Hypothalamus (tissue), 51 donors: ENCODE results near the gene EML6.
A peak's percentile ranks its signal among the peaks of the same experiment; 100 is the strongest.

ENCODE experiments used
- DNase-seq, 51 donors: peaks; one replicate each; lab custom pipeline; 2025; lab: John Stamatoyannopoulos, UW

The EML6 gene

DNA sequence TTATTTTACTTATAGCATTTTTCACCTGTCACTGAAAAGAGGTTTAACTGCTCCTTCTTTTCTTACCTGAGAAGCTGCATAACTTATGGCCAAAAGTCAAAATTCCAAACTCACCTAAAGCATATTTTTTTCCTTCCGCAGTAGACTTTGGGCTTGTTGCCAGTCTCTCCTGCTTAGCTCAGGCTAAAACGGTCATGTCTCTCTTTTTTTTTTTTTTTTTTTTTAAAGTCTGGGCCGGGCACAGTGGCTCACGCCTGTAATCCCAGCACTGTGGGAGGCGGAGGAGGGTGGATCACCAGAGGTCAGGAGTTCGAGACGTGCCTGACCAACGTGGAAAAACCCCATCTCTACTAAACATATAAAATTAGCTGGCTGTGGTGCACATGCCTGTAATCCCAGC is 213.3 kb downstream of the EML6 start:
- no peak for DNase-seq

DNA sequence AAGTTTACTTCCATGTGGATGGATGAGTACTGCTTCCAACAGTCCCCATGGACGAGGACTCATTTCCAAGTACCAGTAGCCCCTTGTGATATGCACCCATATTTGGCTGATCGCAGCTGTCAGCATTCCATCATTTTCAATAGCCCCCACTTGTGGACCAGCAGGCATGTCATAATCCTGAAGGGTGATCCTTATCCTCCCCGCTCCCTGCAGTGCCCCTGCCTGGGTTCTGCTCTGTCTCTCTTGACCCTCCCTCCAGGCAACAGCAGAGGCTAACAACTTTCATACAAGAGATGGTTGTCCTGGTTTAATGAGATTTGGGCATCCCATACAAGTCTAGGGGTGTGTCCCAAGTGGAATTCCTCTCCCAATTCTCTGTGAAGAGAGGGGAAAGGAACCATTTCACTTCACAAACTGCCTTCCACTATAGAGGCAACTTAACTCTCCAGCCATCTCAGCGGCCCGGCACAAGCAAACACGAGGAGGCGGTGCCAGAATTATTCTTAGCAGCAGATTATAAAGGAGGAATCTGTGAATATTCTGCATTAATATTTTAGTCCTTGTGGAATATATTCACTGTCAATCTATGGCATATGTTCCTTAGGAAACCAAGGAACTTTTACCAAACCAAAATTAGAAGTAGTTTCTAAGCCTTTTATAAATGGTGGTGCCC is 216.1 kb downstream of the EML6 start:
- DNase-seq, result no peak

DNA sequence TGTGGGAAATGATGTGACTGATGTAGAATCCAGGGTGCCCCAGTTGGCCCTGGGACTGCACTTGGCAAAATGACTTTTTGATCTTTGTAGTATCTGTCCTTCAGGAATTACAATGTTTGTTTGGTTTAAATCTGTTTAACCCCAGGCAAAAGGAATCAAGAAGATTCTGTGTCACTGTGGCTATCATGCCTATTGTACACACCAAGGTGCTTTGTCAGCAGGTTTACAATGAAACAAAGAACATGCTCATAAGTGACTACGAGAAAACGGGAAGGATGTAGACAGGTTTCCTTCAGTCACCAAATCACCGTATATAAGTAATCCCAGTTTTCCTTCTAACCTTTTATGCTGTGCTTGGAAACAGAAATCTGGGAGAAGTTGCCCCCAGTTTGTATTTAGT is 217.3 kb downstream of the EML6 start:
- DNase-seq, result no peak

DNA sequence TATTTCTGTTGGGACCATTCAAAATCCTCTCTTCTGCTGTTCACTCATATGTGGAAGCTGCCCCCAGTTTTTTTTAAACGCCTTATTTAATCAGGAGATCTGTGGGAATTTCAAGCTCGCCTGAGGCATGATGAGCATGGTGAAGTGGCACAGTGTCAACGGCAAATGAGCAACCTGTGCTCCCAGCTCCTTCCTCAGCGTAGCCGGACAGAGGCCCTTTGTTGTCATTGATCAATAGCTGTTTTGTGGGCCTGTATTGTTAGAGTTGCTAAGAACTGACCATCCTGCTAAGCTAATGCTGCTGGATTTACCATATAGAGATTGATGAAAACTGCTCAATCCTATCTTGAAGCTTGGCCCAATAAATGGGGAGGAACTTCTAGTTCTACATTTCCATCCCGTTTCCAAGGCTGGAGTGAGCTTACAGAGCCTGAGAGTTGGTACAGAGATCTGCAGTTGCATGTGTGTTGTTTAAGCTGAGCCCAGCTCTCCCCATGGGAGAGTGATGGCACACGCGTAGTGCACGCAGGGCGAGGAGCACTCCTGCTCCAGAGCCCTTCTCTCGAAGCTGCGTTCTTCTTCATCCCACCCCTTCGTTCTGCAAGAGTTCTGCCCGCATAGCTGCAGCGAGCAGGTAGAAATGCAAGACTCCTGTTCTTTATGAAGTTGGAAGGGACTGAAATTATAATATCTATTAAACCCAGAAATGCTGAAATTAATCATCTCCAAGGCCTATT is 218.0 kb downstream of the EML6 start:
- peak in 13 of 51 donors; percentile 6 to 60 (median 17) for DNase-seq

DNA sequence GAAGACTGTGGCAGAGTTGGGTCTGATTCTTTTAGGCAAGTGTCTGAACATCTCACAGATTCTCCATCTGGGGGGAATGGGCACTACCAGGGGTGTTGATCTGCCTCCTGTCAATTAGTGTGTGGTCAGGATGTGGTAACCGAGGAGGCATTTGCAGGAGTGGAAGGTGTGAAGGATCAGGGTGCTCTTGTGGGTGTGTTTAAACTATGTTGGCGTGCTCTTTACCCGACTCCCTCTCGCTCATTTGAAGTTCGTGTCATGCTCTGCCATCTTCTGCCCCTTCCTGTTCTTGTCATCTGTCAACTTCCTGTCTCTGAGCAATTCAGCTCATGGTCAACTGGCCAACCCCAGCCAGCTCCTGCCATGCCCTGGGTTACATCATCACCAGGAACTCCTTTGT is 218.9 kb downstream of the EML6 start:
- DNase-seq, result peak in 1 of 51 donors; percentile 32

DNA sequence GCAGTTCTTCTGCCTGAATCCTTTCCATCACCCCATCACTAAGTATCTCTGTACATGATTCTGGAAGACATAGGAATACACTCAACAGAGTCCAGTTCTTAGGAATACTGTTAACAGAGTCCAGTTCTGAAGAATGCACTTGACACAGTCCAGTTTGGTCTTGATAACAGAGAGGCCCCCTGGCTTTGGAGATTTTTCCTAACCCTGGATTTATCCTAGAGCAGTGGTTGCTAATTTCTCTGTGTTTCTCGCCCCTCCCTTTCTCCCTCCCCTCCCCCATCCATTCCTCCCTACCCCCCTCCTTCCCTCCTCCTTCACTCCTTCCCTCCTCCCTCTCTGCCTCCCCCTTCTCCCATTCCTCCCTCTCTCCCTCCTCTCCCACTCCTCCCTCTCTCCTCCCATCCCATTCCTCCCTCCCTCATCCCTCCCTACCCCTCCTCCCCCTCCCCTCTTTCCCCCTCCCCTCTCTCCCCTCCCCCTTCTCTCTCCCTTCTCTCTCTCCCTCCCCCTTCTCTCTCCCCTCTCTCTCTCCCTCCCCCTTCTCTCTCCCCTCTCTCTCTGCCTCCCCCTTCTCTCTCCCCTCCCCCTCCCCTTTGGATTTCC is 221.4 kb downstream of the EML6 start:
- no peak for DNase-seq

DNA sequence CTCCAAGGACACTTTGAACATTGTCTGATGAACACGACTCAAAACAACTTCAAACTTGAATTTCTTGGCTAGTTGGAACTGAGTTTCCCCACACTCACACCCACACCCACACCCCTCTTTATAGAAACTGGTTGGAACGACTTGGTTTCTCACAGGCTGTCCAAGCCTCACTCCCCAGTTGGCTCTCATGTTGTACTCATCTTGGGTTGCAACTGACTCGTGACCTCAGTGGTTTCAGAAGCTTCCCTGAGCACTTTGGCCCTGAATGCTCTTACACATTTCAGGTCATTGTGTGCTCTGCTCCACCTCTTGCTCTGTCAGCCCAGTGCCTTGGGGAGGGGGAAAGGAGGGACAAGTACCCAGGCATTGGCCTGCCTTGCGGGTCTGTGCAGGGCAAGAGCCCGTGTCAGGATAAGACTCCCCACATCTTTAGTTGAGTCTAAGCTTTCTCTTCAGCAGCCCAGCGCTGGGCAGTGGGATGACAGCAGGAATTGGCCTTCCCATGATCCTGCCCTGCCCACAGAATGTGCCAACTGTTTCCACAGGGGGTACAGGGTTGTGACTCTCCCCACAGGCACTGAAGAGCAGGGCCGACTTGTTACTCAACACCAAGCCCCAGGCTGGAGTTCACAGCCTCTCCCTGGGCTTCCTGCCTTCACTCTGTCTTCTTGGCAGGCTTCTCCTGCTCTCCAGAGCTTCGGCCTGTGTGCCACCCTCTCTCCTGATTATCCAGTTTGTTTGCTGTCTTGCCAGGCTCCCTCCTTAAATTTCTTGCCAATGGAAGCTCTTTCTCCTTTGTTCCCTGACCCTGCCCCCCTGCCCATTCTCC is 222.1 kb downstream of the EML6 start:
- peak in 37 of 51 donors; percentile 17 to 80 (median 64) for DNase-seq

DNA sequence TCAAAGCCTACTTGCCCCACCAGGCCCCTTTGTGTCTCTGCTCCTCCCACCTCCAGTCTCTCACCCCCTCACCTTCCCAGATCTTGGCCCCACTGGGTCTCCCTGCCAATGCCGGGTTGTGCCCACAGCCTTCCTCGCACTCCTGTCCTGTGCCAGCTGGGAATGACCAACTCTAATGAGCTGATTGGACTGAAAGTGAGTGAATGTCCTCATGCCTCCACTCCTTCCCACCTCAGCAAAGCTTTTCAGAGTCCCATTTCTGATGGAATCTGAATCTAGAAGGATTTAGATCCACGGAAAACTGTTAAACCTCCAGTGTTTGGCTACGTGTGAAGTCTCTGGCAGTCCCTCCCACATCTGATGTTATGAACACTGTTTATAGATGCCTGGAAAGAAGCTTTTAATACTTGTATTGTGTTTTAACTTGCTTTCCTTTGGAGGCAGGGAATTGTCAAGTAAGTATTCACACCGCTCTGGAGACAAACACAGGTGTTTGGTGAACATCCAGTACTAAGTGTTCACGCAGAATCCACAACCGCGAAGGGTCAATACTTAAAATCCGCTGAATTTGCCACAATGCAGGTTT is 222.9 kb downstream of the EML6 start:
- DNase-seq, result peak in 8 of 51 donors; percentile 33 to 70 (median 56)

DNA sequence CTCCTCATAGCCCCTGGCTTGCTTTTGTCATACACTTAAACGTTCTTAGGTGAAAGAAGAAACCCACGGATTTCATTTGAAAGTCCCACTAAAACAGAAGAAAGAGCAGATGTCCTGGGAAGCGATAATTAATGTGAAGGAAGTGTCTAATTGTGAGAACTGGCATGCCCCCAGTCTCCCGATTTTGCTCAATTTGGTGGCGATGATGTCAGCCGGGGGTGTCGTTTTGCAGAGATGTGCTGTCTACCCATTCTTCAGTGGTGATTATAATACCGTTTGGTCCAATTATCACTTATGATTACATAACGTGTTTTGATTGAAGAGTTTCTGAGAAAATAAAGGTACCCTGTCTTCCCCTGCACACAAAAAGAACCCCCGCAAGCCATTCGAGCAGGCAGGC is 223.7 kb downstream of the EML6 start:
- peak in 4 of 51 donors; percentile 29 to 80 (median 36) for DNase-seq

DNA sequence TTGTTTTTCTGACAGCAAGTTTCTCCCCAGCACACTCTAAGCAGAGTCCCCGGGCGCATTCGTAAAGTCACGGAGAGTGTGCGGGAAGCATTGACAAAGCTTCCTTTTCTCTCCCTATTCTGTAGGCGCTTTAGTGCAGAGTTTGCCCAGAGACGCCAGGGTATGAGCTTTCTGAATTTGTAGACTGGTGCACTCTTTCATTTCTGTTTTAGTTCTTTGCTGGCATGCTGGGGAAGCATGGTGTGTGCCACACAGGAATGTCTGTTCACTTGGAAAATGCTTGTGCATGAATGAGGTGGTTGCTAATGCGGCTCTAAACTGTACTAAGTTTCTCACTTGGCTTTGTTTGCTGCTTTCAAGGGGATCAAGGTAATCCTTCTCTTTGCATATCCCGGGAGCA is 224.2 kb downstream of the EML6 start:
- peak in 6 of 51 donors; percentile 12 to 80 (median 28) for DNase-seq

DNA sequence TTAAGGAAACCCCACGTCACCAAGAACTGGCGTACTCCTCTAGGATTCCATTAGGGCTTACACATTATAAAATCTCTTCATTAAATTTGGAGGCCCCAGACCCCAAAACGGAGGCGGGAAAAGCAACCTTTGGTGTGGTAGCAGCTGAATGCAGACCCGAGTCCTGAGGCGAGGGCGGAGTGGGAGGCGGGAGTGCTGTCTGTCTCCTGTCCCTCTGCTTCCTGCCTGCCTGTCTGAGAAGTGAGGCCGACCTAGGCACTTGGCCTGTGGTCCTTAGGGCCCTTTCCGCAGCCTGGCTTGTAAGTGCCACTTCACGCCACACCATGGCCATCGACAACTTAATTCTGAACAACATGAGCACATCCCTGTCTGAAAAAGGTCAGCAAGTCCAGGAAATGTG is 224.7 kb downstream of the EML6 start:
- no peak for DNase-seq

DNA sequence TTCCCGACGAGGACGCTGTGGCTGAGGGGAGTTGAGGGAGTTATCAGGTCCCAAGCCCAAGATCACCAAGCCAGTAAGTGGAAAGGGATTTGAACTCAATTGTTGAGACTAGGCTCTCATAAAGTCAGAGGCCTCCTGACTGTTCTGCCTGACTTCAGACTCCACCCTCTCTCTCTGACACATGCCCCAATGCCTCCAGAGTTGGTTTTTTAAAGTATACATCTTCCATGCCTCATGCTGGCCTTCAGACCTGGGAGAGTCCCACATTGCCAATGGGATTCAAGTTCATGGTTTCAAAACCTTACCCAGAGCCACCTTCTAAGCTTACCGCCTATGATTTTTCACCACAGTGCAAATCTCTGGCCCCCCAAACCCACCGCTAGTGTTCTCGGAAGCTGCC is 226.0 kb downstream of the EML6 start:
- DNase-seq, result no peak

DNA sequence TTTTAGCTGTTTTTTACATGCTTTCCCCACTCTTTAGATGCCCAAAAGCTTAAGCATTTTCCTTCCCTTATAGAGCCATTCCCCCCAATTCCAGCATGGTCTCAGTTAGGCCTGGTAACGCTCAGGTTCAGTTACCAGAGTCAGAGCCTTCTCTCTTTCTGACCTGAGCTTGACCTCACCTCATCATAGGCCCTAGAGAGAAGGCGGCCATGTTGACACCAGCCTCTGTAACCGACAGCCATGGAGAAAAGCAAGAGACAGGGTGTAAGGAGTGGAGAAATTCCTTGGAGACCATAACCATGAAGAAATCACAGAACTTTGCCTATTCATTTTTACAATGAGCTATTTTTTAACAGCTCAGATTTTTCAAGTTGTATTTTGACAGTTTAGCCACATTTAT is 227.3 kb downstream of the EML6 start:
- DNase-seq, result no peak

DNA sequence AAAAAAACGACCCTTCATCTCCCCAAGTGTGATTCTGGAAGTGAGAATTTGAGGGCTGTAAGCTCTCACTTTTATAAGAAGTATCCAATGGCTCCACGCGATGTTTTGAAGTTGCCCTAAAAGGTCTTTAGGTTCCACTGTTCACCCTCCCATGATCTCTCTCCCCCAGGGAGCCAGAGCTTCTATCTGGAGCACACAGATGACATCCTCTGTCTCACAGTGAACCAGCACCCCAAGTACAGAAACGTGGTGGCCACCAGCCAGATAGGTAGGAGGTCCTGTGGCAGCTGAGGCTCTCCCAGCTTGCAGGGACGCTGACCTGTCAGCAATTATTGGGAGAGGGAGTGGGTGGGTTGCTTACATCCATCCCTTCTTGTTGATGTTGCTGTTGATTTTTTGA is 229.0 kb downstream of the EML6 start:
- no peak for DNase-seq

DNA sequence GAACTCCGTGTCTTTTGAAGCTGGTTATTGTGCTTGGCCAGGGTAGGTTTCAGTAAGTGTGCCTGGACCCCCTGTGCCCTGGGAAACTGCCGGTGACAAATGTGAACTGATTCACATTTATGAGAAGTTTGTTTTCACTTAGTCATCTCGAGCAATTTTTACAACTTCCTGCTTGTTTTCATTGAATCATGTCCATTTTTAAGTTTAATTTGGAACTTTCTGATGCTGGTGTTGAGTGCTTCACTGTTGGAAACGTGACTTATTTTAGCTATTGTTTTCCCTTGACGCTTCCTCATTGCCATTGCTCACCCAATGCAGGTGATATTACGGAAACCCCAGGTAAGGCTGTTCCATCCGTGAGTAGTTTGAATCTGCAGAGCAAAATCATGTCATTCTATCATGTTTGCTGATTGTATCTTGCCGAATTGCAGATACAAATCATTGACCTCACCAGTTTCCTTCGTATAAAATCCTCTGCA is 229.6 kb downstream of the EML6 start:
- DNase-seq, result no peak

DNA sequence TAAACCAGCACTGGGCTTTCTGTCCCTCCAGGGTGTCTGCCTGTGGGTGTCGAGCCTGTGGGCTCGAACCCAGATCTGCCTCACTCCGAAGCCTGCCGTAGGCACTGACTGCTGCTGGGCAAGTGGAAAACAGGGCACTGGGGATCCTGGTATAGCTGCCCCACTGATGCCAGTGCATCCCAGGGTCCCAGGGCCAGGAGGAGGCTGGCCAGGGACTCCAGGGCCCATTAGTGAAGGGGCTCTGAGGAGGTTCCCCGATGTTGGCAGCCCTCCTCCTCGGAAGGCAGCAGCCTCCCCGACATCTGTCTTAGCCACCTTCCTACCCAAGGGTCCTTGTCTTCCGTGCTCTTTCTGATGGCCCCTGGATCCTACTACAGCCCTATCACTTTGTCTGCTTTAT is 230.7 kb downstream of the EML6 start:
- DNase-seq, result no peak

DNA sequence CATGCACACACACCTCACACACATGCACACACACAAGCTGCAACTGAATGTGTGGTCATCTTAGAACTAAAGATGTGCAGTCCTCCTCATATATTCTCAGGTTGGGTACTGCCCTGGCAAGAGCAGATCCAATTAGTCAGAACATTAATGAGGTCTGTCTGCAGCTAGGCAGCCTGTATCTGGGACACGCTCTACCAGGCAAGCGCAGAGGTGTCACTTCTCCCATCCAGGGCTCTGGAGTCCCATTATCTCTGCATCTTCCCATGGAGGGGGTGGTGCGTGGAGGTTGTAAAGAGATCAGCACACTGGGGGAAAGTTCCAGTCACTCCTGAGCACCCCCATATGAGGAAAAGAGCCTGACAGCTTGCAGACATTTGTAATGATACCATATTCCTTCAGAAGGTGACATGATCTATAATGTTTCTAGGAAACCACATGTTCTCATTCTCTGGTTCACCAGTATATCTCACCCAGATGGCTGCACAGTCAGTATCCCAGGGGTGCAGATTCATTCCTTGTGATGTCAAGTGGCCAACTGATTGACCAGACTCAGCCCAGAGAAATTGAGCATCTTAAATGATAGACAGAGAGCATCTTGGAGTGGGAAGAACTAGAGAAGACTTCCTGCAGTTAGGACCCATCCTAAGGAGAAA is 231.4 kb downstream of the EML6 start:
- DNase-seq, result peak in 1 of 51 donors; percentile 36

DNA sequence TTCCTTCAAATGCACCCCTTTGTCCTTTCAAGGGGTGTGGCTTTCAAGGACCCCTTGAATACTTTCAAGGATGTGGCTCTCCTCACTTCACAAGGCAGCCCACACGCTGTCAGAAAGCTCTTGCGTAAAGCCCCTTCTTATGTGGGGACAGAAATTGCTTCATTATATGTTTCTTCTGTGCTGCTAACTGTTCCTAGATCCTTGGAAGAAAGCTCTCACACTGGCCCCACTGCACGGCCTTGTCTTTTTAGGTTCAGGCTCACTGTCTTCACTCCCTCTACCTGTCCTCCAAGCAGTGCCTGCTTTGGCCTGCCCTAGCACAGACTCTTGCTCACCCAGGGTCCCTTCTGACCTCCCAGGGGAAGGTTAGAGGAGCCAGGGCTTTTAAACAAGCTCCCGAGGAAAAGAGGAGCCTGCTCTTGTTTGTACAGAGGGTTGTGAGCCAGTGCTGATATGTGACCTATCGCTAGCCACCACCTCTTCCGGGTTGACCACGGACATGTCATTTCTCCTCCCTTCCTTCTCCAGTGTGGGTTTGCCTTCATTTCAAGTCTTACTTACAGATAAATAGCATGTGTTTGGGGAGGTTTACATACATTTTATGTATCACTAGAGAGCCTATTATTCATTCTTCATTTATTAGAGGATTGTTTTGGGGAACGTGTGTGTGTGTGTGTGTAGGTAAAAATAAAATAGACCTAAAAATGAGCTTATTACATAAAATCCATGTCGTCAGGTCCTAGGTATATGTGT is 232.1 kb downstream of the EML6 start:
- no peak for DNase-seq

DNA sequence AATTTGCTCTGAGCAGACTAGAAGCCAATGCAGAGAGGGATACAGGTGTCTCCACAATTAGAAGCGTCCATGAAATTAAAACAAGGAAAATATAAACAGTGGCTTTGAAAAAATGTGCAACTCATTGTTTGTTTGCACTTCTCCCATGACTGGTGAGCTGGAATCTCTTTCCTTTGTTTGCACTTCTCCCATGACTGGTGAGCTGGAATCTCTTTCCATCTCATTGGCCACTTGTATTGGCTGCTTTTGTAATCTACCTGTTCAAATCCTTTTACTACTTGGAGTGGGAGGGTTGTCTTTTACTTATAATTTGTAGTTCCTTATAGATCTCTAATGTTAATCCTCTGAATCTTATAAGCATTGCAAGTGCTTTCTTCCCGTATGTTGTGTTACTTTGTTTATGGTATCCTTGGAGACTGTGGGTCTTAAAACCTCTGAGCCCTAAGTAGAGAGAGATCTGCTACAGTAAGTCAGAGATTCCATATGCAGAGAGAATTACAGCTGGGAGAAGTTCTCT is 232.7 kb downstream of the EML6 start:
- DNase-seq, result no peak
